ENCODE results near the gene ENC1.

The ENC1 gene

DNA sequence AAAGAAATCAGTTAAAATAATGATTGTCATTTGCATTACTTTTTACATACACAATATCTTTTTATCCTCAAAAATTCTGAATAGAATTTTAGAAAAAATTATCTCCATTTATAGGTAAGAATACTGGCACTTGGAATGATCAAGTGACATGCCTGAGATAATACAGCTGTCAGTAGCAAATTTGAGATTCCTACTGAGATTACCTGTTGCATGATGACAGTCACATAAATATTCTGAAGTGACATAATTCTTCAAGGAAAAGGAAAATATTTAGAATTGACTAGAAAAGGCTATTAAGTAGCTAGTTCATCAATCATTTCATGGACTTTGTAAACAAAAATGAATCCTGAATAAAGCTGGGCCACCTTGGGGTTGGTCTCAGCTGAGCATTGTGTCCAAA lies 15.2 kb upstream of the ENC1 start:
- ChIA-PET CTCF (no interaction called here), POLR2A (no interaction called here)
- DNase-seq (ENCODE audit: extremely low spot score), result no peak
- no peak for TF ChIP-seq CTBP1 (IDR thresholded peaks at IDR 0.05; ENCODE audit: borderline replicate concordance)
- no peak for TF ChIP-seq ARNT (IDR thresholded peaks at IDR 0.05)
- TF ChIP-seq NFRKB (IDR thresholded peaks at IDR 0.05), result no peak
- no peak for TF ChIP-seq FOXM1 (IDR thresholded peaks at IDR 0.05; ENCODE audit: borderline replicate concordance)
- no peak for TF ChIP-seq ZNF384 (IDR thresholded peaks at IDR 0.05)
- TF ChIP-seq SP1 (IDR thresholded peaks at IDR 0.05), result no peak
- TF ChIP-seq LEF1 (IDR thresholded peaks at IDR 0.05; ENCODE audit: borderline replicate concordance), result no peak
- no peak for TF ChIP-seq FOXK2 (IDR thresholded peaks at IDR 0.05)
- TF ChIP-seq TARDBP (IDR thresholded peaks at IDR 0.05), result no peak
- no peak for TF ChIP-seq FOXA1 (IDR thresholded peaks at IDR 0.05)
- no peak for TF ChIP-seq ELF4 (IDR thresholded peaks at IDR 0.05)
- no peak for TF ChIP-seq L3MBTL2 (conservative IDR thresholded peaks at IDR 0.05)
- TF ChIP-seq SUZ12 (IDR thresholded peaks at IDR 0.05), result no peak

DNA sequence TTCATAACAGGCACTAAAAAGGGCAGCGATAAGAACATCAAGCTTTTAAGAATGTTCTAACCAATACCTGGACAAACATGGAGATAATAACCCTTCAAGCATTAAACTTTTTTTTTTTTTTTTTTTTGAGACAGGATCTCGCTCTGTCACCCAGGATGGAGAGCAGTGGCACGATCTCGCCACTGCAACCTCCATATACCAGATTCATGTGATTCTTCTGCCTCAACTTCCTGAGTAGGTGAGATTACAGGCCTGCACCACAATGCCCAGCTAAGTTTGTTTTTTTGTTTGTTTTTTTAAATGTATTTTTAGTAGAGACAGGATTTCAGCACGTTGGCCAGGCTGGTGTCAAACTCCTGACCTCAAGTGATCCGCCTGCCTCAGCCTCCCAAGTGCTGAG lies 14.7 kb upstream of the ENC1 start:
- TF ChIP-seq HDGF (IDR thresholded peaks at IDR 0.05; ENCODE audit: borderline replicate concordance), result no peak
- TF ChIP-seq NFRKB (IDR thresholded peaks at IDR 0.05), result no peak
- TF ChIP-seq ELF4 (IDR thresholded peaks at IDR 0.05), result no peak
- no peak for TF ChIP-seq CTBP1 (IDR thresholded peaks at IDR 0.05; ENCODE audit: borderline replicate concordance)
- TF ChIP-seq FOXM1 (IDR thresholded peaks at IDR 0.05; ENCODE audit: borderline replicate concordance), result no peak
- TF ChIP-seq ARNT (IDR thresholded peaks at IDR 0.05), result no peak
- no peak for TF ChIP-seq ZNF384 (IDR thresholded peaks at IDR 0.05)
- no peak for TF ChIP-seq FOXA1 (IDR thresholded peaks at IDR 0.05)
- TF ChIP-seq BHLHE40 (IDR thresholded peaks at IDR 0.05; ENCODE audit: borderline replicate concordance), result no peak
- no peak for TF ChIP-seq SUZ12 (IDR thresholded peaks at IDR 0.05)
- TF ChIP-seq TARDBP (IDR thresholded peaks at IDR 0.05), result no peak
- no peak for TF ChIP-seq L3MBTL2 (conservative IDR thresholded peaks at IDR 0.05)
- TF ChIP-seq FOXK2 (IDR thresholded peaks at IDR 0.05), result no peak
- no peak for TF ChIP-seq LEF1 (IDR thresholded peaks at IDR 0.05; ENCODE audit: borderline replicate concordance)
- CTCF ChIA-PET, result no interaction called here
- no peak for DNase-seq (ENCODE audit: extremely low spot score)
- POLR2A ChIA-PET, result no interaction called here

DNA sequence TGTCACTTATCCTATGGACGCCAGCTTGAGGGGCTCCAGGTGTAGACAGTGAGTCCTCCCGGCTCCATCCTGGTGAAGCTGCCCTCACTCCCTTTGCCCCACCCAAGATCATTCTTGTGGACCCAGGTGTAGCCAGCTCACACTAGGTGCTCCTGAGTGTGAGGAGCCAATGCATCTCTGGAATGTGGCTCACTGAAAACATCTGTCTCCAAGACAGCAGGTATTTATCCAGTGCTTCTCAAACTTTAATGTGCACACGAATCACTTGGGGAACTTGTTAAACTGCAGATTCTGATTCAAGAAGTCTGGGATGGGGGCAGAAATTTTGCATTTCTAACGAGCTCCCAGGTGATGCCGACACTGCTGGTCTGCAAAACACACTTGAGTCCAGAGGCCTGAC lies 13.5 kb upstream of the ENC1 start:
- ChIA-PET POLR2A (no interaction called here), CTCF (no interaction called here)
- TF ChIP-seq HDGF (IDR thresholded peaks at IDR 0.05; ENCODE audit: borderline replicate concordance), result no peak
- no peak for DNase-seq (ENCODE audit: extremely low spot score)

DNA sequence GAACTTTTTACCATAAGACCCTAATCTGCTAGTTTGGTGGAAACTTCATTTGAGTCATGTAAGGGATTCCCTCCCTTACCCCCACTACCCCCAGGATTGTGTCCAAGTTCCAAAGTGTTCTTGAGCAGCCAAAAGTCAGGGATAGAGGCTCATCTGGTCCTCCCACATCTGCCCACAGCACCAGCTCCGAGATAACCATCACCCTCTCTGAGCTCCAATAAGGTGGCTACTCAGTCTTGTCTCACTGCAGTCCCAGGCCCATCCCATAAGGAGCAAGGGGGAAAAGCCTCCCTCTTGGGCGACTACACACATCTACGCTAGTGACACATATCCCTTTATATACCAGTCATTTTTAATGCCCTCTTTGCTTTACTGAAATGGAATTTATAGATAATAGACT lies 12.0 kb upstream of the ENC1 start:
- ChIA-PET POLR2A (no interaction called here), CTCF (no interaction called here)
- TF ChIP-seq TARDBP (IDR thresholded peaks at IDR 0.05), result no peak
- TF ChIP-seq CTBP1 (IDR thresholded peaks at IDR 0.05; ENCODE audit: borderline replicate concordance), result no peak
- TF ChIP-seq NFRKB (IDR thresholded peaks at IDR 0.05), result no peak
- TF ChIP-seq FOXK2 (IDR thresholded peaks at IDR 0.05), result no peak
- TF ChIP-seq SUZ12 (IDR thresholded peaks at IDR 0.05), result no peak
- TF ChIP-seq, protein P1, sequence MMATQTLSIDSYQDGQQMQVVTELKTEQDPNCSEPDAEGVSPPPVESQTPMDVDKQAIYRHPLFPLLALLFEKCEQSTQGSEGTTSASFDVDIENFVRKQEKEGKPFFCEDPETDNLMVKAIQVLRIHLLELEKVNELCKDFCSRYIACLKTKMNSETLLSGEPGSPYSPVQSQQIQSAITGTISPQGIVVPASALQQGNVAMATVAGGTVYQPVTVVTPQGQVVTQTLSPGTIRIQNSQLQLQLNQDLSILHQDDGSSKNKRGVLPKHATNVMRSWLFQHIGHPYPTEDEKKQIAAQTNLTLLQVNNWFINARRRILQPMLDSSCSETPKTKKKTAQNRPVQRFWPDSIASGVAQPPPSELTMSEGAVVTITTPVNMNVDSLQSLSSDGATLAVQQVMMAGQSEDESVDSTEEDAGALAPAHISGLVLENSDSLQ (IDR thresholded peaks at IDR 0.05), result no peak
- no peak for TF ChIP-seq SP1 (IDR thresholded peaks at IDR 0.05)
- no peak for TF ChIP-seq BHLHE40 (IDR thresholded peaks at IDR 0.05; ENCODE audit: borderline replicate concordance)
- no peak for TF ChIP-seq FOXM1 (IDR thresholded peaks at IDR 0.05; ENCODE audit: borderline replicate concordance)
- no peak for TF ChIP-seq ARNT (IDR thresholded peaks at IDR 0.05)
- TF ChIP-seq FOXA1 (IDR thresholded peaks at IDR 0.05), result no peak
- TF ChIP-seq ZNF384 (IDR thresholded peaks at IDR 0.05), result no peak
- TF ChIP-seq L3MBTL2 (conservative IDR thresholded peaks at IDR 0.05), result no peak
- TF ChIP-seq HDGF (IDR thresholded peaks at IDR 0.05; ENCODE audit: borderline replicate concordance), result no peak
- TF ChIP-seq ELF4 (IDR thresholded peaks at IDR 0.05), result no peak
- no peak for TF ChIP-seq LEF1 (IDR thresholded peaks at IDR 0.05; ENCODE audit: borderline replicate concordance)
- DNase-seq (ENCODE audit: extremely low spot score), result no peak

DNA sequence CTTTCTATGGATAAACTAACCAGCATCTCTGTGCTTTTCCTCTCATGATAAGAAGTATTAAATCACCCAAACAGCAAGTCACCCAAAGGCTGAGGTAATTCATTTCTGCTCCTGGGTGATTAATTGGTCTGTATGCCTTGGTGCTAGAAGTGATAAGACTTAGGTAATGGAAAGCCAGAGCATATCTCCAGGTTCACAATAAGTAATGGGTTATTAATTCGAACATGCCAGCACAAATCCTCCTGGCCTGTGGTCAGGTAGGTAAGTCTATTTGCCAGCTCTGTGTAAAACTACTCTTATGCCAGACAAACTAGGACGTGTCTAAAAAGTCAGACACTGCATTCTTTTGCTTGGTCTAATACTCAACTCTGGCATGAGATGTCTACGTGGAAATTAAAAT lies 11.2 kb upstream of the ENC1 start:
- no peak for TF ChIP-seq FOXK2 (IDR thresholded peaks at IDR 0.05)
- TF ChIP-seq, protein P1 (IDR thresholded peaks at IDR 0.05), result 0 out of 2 replicates have a peak, but pooled peaks have one; percentile 2
- no peak for TF ChIP-seq SUZ12 (IDR thresholded peaks at IDR 0.05)
- TF ChIP-seq CTBP1 (IDR thresholded peaks at IDR 0.05; ENCODE audit: borderline replicate concordance), result no peak
- no peak for TF ChIP-seq LEF1 (IDR thresholded peaks at IDR 0.05; ENCODE audit: borderline replicate concordance)
- no peak for DNase-seq (ENCODE audit: extremely low spot score)
- POLR2A ChIA-PET, result no interaction called here
- CTCF ChIA-PET, result no interaction called here

DNA sequence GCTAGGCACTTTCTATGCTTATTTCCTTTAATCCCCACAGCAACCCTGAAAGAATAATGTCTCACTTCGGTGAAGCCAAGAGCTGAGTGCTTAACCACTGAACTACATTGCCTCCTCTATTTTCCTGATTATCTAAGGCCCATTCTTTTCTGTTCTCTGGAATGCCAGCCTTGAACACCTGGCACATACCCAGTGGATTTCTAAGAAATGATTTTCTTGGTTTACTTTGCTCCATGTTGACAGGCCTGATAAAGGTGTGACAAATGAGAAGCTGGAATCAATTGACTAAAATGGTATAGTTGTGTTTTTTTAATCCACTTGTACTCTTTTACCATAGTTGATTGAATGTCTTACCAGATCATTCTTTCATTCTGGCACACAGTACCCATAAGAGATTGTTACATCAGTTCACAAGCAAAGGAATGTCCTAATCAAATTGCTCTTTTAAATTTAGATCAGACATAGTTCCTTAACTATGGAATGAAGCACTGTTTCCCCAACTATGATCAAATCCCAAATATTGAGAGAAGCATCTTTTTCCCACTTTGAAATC lies 9.0 kb upstream of the ENC1 start:
- no peak for TF ChIP-seq FOXM1 (IDR thresholded peaks at IDR 0.05; ENCODE audit: borderline replicate concordance)
- TF ChIP-seq FOXK2 (IDR thresholded peaks at IDR 0.05), result no peak
- TF ChIP-seq BHLHE40 (IDR thresholded peaks at IDR 0.05; ENCODE audit: borderline replicate concordance), result no peak
- no peak for TF ChIP-seq LEF1 (IDR thresholded peaks at IDR 0.05; ENCODE audit: borderline replicate concordance)
- TF ChIP-seq, protein P1 (IDR thresholded peaks at IDR 0.05), result no peak
- no peak for TF ChIP-seq HDGF (IDR thresholded peaks at IDR 0.05; ENCODE audit: borderline replicate concordance)
- TF ChIP-seq L3MBTL2 (conservative IDR thresholded peaks at IDR 0.05), result no peak
- no peak for TF ChIP-seq SUZ12 (IDR thresholded peaks at IDR 0.05)
- no peak for TF ChIP-seq ARNT (IDR thresholded peaks at IDR 0.05)
- TF ChIP-seq FOXA1 (IDR thresholded peaks at IDR 0.05), result no peak
- no peak for TF ChIP-seq CTBP1 (IDR thresholded peaks at IDR 0.05; ENCODE audit: borderline replicate concordance)
- no peak for TF ChIP-seq ELF4 (IDR thresholded peaks at IDR 0.05)
- TF ChIP-seq TARDBP (IDR thresholded peaks at IDR 0.05), result no peak
- ChIA-PET CTCF (interaction anchor here (0.6 to 1.3 kb wide), 8 partner anchors 11 to 1059 kb away, joined by 3 to 6 read pairs (median 4); no protein-coding TSS in a partner anchor), POLR2A (no interaction called here)
- no peak for DNase-seq (ENCODE audit: extremely low spot score)

All from HEK293T (cell line).